ENCODE data around the gene CLIC4.
"Not testable (repeated sequence)": the region's sequence is repeated elsewhere in the genome, so short reads cannot be mapped to it uniquely, and the experiment has no call there.

The CLIC4 gene

DNA sequence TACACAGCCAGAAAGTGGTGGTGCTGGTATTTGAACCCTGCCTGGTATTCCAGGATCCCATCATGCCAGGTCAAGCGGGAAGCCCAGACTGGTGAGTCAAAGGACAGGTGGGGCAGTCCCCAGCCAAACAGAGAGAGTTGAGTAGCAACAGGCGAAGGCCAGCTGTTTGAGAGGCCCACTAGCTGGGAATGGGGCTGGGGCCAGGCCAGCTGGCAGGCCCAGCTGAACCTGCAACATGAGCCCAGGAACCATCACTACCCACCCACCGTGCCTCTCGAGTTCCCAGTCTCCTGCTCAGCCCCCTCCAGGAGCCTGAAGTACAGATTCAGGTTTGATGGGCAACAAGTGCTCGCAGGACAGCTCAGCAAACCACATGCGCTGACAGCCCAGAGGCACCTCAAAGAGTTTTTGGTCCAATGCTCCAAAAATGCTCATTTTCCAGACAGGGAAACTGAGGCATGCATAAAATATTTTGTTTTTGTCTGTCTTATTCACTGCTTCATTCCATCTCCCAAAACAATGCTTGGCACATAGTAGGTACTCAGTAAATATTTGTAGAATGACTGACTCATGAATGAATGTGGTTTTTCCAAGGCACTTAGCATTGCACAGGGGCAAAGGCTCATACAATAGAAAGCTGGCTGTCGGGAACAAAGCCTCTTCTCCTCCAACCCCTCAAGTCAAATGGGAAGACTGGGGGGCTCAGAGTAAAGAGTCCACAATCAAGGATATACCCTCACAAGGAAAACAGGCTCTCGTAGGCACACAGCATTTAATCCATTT lies 42.5 kb upstream of the CLIC4 start:
- DNase-seq (ENCODE audit: extremely low read depth, insufficient read length), result no peak
- Histone ChIP-seq H3K4me3 (replicated peaks; ENCODE audit: low read depth, low read length) (no peak overlapping the region), H3K36me3 (ENCODE audit: control insufficient read depth, insufficient read depth, low read length) (no peaks in the 10 kb centered on the region), H3K27me3 (replicated peaks; ENCODE audit: control insufficient read depth, insufficient read depth, low read length) (no peaks in the 10 kb centered on the region)
- TF ChIP-seq CTCF (IDR thresholded peaks at IDR 0.05; ENCODE audit: insufficient read depth, low read length, poor library complexity, severe bottlenecking), result no peak

- Histone ChIP-seq H3K4me3 (replicated peaks; ENCODE audit: low read depth, low read length) (no peak overlapping the region), H3K27me3 (replicated peaks; ENCODE audit: control insufficient read depth, insufficient read depth, low read length) (no peaks in the 10 kb centered on the region), H3K36me3 (ENCODE audit: control insufficient read depth, insufficient read depth, low read length) (no peaks in the 10 kb centered on the region)
- DNase-seq (ENCODE audit: extremely low read depth, insufficient read length), result no peak
- TF ChIP-seq CTCF (IDR thresholded peaks at IDR 0.05; ENCODE audit: insufficient read depth, low read length, poor library complexity, severe bottlenecking), result no peak
Measured at GRCh38 chr1:24704411-24705259, 40.6 kb upstream of the CLIC4 start.

DNA sequence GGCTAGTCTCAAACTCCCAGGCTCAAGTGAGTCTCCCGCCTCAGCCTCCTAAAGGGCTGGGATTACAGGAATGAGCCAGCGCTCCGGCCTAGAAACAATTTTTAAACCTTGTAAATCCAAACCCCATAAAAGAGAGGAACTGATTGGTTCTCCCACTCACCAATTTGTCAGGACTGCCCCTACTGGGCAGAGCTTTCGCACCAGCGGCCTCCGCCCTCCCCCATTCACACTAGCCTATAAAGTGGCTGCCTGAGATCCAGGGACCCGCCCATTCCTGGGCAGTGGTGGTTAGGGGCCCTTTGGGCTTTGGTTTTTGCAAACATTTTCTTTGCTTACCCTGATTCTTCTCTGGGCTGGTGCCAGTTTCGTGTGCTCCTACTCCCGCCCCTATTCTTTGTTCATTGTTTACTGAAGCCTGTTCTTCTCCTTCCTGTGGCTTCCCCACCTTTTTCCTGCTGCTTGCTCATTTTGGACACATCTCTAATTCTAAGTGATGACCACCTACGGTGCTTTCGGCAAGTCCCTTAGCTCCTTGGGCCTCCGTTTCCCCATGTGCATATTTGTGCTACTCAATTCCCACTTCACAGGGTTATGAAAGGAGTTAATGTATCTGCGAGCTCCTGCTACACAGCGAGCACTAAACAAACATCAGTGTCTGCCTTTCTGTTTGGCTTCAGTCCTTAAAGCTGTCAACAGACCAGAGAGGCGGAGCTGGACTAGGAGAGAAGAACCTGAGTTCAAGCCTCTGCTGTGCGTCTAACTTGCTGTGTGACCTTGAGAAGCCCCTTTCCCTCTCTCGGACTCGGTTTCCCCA lies 39.8 kb upstream of the CLIC4 start:
- no peaks in the 10 kb centered on the region for H3K36me3 ChIP-seq (ENCODE audit: control insufficient read depth, insufficient read depth, low read length)
- no peak for TF ChIP-seq CTCF (IDR thresholded peaks at IDR 0.05; ENCODE audit: insufficient read depth, low read length, poor library complexity, severe bottlenecking)
- DNase-seq (ENCODE audit: extremely low read depth, insufficient read length), result peak; percentile 64
- no peaks in the 10 kb centered on the region for H3K27me3 ChIP-seq (replicated peaks; ENCODE audit: control insufficient read depth, insufficient read depth, low read length)
- no peak overlapping the region for H3K4me3 ChIP-seq (replicated peaks; ENCODE audit: low read depth, low read length)

DNA sequence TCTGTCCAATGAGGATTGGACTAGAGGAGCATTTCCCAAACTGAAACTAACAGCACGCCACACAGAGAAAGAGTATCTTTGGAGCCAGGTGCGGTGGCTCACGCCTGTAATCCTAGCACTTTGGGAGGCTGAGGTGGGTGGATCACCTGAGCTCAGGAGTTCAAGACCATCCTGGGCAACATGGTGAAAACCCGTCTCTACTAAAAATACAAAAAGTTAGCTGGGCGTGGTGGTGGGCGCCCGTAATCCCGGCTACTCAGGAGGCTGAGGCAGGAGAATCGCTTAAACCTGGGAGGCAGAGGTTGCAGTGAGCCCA lies 39.2 kb upstream of the CLIC4 start:
- H3K36me3 ChIP-seq (ENCODE audit: control insufficient read depth, insufficient read depth, low read length); DNase-seq (ENCODE audit: extremely low read depth, insufficient read length); H3K27me3 ChIP-seq (replicated peaks; ENCODE audit: control insufficient read depth, insufficient read depth, low read length); H3K4me3 ChIP-seq (replicated peaks; ENCODE audit: low read depth, low read length): not testable (repeated sequence)

DNA sequence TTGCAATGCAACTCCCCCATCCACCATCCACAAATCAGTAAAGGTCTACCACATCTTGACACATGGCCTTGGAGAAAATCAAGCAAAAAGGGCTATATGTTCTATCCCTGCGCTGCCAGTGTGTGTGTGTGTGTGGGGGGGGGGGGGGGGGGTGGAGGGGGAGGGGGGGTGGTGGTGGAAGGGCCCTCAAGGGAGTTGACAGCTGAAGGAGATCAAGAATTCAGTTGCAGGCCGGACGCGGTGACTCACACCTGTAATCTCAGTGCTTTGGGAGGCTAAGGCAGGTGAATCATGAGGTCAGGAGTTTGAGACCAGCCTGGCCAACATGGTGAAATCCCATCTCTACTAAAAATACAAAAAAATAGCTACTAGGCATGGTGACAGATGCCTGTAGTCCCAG lies 37.6 kb upstream of the CLIC4 start:
- Histone ChIP-seq H3K4me3 (replicated peaks; ENCODE audit: low read depth, low read length) (no peak overlapping the region), H3K36me3 (ENCODE audit: control insufficient read depth, insufficient read depth, low read length) (no peaks in the 10 kb centered on the region), H3K27me3 (replicated peaks; ENCODE audit: control insufficient read depth, insufficient read depth, low read length) (no peaks in the 10 kb centered on the region)
- no peak for TF ChIP-seq CTCF (IDR thresholded peaks at IDR 0.05; ENCODE audit: insufficient read depth, low read length, poor library complexity, severe bottlenecking)
- DNase-seq (ENCODE audit: extremely low read depth, insufficient read length), result no peak

DNA sequence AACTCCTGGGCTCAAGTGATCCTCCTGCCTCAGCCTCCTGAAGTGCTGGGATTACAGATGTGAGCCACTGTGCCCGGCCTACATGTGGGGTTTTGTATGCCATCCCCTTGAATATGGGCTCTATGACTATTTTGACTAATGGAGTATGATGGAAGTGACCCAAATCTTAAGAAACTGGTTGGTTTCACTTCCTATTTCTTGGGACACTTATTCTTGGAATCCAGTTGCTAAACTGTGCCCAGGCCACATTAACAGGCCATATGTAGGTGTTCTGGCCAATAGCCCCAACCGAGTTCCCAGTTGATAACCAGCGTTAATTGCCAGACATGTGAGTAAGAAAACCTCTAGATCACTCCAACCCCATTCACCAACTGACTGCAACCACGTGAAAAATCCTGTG lies 36.3 kb upstream of the CLIC4 start:
- Histone ChIP-seq H3K4me3 (replicated peaks; ENCODE audit: low read depth, low read length) (no peak overlapping the region), H3K36me3 (ENCODE audit: control insufficient read depth, insufficient read depth, low read length) (no peaks in the 10 kb centered on the region), H3K27me3 (replicated peaks; ENCODE audit: control insufficient read depth, insufficient read depth, low read length) (no peaks in the 10 kb centered on the region)
- no peak for DNase-seq (ENCODE audit: extremely low read depth, insufficient read length)
- no peak for TF ChIP-seq CTCF (IDR thresholded peaks at IDR 0.05; ENCODE audit: insufficient read depth, low read length, poor library complexity, severe bottlenecking)

All from GM06990 (cell line).